CD4-positive, alpha-beta T cell (primary cell): Measurements from ENCODE around the gene PPP1R14C. TPM values are rescaled to one million over a fixed set of nuclear protein-coding genes. Genes with fewer than 3 reads are reported as not detected.
"Not testable (repeated sequence)": the region's sequence is repeated elsewhere in the genome, so short reads cannot be mapped to it uniquely, and the experiment has no call there.

Source experiments
- ATAC-seq: fragments of 200-7000 bp; cut with Tn5 transposase; one replicate; pipeline ENCODE4 v1.10.0; 2022; ENCODE audit warnings: mild to moderate bottlenecking; ENCODE audit not compliant: poor library complexity
- CTCF ChIA-PET: fragments of 350-600 bp; sonication (Branson Sonifier 250); formaldehyde crosslinking; loops from one replicate; lab custom pipeline; 2021; ENCODE audit warnings: antibody characterized with exemption, inconsistent platforms; lab: Charles Lee
- POLR2A ChIA-PET: fragments of 350-600 bp; sonication (Branson Sonifier 250); formaldehyde crosslinking; loops from one replicate; lab custom pipeline; 2021; ENCODE audit warnings: antibody characterized with exemption, inconsistent platforms; lab: Charles Lee
- DNase-seq, 14 experiments: peaks; one replicate each; pipeline ENCODE4 v3.0.0-alpha.2; 2013 to 2020; ENCODE audit warnings: mixed read lengths in 2 of 14
- H3K27ac ChIP-seq, 2 donors: one replicate each; pipeline versions ENCODE4 v1.5.1 to v1.7.0; 2013; ENCODE audit warnings: low read length in 2 of 2, low read depth in 1 of 2, mild to moderate bottlenecking in 1 of 2
- H3K27me3 ChIP-seq, 2 experiments: 1 replicate in 1 of 2; 2 replicates in 1 of 2; pipeline versions ENCODE4 v1.6.1 to v1.7.0; 2013; ENCODE audit warnings: low read length in 2 of 2, control low read depth in 1 of 2, mild to moderate bottlenecking in 1 of 2, moderate library complexity in 1 of 2; ENCODE audit not compliant: insufficient read depth in 2 of 2, control insufficient read depth in 1 of 2
- H3K36me3 ChIP-seq: one replicate; pipeline ENCODE4 v1.6.1; 2013; ENCODE audit warnings: low read length, control low read depth; ENCODE audit not compliant: insufficient read depth
- H3K4me1 ChIP-seq: one replicate; pipeline ENCODE4 v1.6.1; 2013; ENCODE audit warnings: low read length, control low read depth; ENCODE audit not compliant: insufficient read depth
- H3K4me3 ChIP-seq: one replicate; pipeline ENCODE4 v1.5.1; 2013; ENCODE audit warnings: mild to moderate bottlenecking, low read length, moderate library complexity
- H3K9me3 ChIP-seq, 2 experiments: 1 replicate in 1 of 2; 2 replicates in 1 of 2; pipeline versions ENCODE4 v1.6.1 to v1.7.0; 2013; ENCODE audit warnings: low read length in 2 of 2, mild to moderate bottlenecking in 2 of 2, control low read depth in 1 of 2, moderate library complexity in 1 of 2; ENCODE audit not compliant: control insufficient read depth in 1 of 2, insufficient read depth in 1 of 2
- H3K27ac Mint-ChIP-seq: one replicate; pipeline ENCODE4 v1.8.0; 2020; ENCODE audit warnings: mixed read lengths
- H3K27me3 Mint-ChIP-seq: one replicate; pipeline ENCODE4 v1.8.0; 2021; ENCODE audit warnings: mixed read lengths
- H3K36me3 Mint-ChIP-seq: one replicate; pipeline ENCODE4 v1.8.0; 2021; ENCODE audit warnings: low read depth, mixed read lengths
- H3K4me1 Mint-ChIP-seq: one replicate; pipeline ENCODE4 v1.8.0; 2021; ENCODE audit warnings: low read depth, mixed read lengths
- H3K4me3 Mint-ChIP-seq: one replicate; pipeline ENCODE4 v1.8.0; 2020; ENCODE audit warnings: mild to moderate bottlenecking, mixed read lengths
- H3K9me3 Mint-ChIP-seq: one replicate; pipeline ENCODE4 v1.8.0; 2020; ENCODE audit warnings: mixed read lengths
- intact Hi-C, 2 experiments: fragments of 100-400 bp; cut with DNase I in 1 of 2; cut with micrococcal nuclease in 1 of 2; formaldehyde crosslinking; loops; one replicate each; pipeline versions ENCODE4 v1.15.1 to v1.9.0; 2023 to 2025; cut with DNase I, micrococcal nuclease
- total RNA-seq, 174 experiments: library from RNA in 2 of 174; stranded (reverse) in 2 of 174; gene quantifications; one replicate each; pipeline ENCODE4 v1.2.3 and lab custom pipeline; 2021 to 2026
- TF ChIP-seq, protein P1 (sequence below): fragments of 200-600 bp; IDR thresholded peaks from one replicate; pipeline ENCODE4 v1.8.0; 2022; ENCODE audit warnings: antibody characterized with exemption, mild to moderate bottlenecking

Gene PPP1R14C
- total RNA-seq, 2 experiments from 2014 or later: not detected

DNA sequence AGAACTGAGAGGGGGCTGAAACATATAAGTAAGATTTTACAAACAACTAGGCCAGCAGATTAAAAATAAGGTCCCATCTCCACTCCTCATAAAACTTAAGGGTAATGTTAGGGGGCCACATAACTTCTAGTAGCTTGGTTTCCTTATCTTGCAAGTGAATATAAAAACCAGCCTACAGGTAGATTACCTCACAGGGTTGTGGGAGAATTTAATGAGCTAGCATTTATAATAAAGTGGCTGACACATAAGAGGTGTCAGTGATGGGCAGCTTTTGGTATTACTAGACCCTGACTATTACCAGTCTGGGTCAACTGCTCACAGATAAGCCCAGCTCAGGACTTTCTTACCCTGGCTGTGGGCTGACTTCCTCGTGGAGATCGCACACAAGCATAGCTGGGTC lies 9.2 kb upstream of the PPP1R14C start:
- TF ChIP-seq, protein P1, sequence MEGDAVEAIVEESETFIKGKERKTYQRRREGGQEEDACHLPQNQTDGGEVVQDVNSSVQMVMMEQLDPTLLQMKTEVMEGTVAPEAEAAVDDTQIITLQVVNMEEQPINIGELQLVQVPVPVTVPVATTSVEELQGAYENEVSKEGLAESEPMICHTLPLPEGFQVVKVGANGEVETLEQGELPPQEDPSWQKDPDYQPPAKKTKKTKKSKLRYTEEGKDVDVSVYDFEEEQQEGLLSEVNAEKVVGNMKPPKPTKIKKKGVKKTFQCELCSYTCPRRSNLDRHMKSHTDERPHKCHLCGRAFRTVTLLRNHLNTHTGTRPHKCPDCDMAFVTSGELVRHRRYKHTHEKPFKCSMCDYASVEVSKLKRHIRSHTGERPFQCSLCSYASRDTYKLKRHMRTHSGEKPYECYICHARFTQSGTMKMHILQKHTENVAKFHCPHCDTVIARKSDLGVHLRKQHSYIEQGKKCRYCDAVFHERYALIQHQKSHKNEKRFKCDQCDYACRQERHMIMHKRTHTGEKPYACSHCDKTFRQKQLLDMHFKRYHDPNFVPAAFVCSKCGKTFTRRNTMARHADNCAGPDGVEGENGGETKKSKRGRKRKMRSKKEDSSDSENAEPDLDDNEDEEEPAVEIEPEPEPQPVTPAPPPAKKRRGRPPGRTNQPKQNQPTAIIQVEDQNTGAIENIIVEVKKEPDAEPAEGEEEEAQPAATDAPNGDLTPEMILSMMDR: no peak
- Histone ChIP-seq H3K4me1 (no peaks in the 10 kb centered on the region), H3K36me3 (no peaks in the 10 kb centered on the region), H3K27me3 (peaks cover 0 to 11% of the 10 kb centered on the region in 2 experiments), H3K4me3 (no peak overlapping the region), H3K27ac (no peak overlapping the region), H3K9me3 (no peaks in the 10 kb centered on the region)
- intact Hi-C loops: no loop called here
- Mint-ChIP-seq H3K36me3 (no peaks in the 10 kb centered on the region), H3K4me3 (no peak overlapping the region), H3K4me1 (no peaks in the 10 kb centered on the region), H3K27me3 (peaks cover 25% of the 10 kb centered on the region), H3K9me3 (no peaks in the 10 kb centered on the region), H3K27ac (no peak overlapping the region)
- DNase-seq: no peak
- POLR2A ChIA-PET: no interaction called here
- CTCF ChIA-PET: no interaction called here
- ATAC-seq: no peak

DNA sequence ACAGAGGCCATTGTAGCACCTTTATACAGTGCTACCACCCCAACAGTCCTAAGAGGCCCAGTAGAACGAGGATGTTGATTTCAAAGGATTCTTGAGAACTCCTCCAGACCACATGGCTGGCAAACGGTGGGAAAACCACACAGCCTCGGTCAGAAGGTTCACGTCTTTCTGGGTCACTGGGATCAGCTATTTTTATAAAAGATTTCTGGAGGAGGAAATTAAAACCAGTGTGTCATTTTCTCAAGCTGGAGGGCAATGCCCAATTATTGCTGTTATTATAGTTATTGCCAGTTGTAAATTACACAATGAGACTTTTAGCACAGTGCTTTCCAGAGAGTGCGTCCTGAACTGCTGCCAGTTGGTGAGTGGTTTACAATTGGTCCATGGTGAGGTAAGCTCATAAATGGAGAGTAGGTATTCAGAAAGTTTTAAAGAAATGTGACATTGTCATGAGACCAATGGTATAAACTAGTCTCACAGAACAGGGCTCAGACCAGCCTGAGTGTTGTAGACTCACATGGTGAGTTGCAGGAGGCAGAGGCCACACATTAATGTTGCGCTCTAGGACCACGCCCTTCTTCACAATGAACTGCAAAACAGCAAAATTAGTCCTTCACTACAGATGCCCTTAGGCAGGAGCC lies 8.4 kb upstream of the PPP1R14C start:
- Mint-ChIP-seq H3K27me3 (peaks cover 29% of the 10 kb centered on the region), H3K4me3 (no peak overlapping the region), H3K9me3 (no peaks in the 10 kb centered on the region), H3K36me3 (no peaks in the 10 kb centered on the region), H3K4me1 (no peaks in the 10 kb centered on the region), H3K27ac (no peak overlapping the region)
- POLR2A ChIA-PET: no interaction called here
- H3K27ac ChIP-seq: no peak overlapping the region
- no peak overlapping the region for H3K4me3 ChIP-seq
- peaks cover 6 to 11% of the 10 kb centered on the region in 2 experiments for H3K27me3 ChIP-seq
- TF ChIP-seq, protein P1: no peak
- CTCF ChIA-PET: no interaction called here
- intact Hi-C loops: no loop called here
- H3K4me1 ChIP-seq: no peaks in the 10 kb centered on the region
- H3K36me3 ChIP-seq: no peaks in the 10 kb centered on the region
- H3K9me3 ChIP-seq: no peaks in the 10 kb centered on the region
- ATAC-seq (no peak), DNase-seq (no peak)

DNA sequence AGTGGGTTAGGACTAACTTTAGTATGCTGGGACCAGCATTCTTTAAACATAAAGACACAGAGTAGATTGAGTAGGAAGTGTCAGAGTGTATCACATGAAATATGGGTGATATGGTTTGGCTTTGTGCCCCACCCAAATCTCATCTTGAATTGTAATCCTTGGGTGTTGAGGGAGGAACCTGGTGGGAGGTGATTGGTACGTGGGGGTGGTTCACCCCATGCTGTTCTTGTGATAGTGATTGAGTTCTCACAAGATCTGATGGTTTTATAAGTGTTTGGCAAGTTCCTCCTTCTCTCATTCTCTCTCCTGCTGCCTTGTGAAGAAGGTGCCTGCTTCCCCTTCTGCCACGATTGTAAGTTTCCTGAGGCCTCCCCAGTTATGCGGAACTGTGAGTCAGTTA lies 5.1 kb upstream of the PPP1R14C start:
- peaks cover 18 to 35% of the 10 kb centered on the region in 2 experiments for H3K27me3 ChIP-seq
- H3K4me3 Mint-ChIP-seq, H3K36me3 Mint-ChIP-seq, H3K4me1 ChIP-seq, H3K36me3 ChIP-seq, H3K4me3 ChIP-seq, H3K9me3 ChIP-seq, H3K27ac Mint-ChIP-seq, H3K4me1 Mint-ChIP-seq, CTCF ChIA-PET, H3K27ac ChIP-seq, H3K9me3 Mint-ChIP-seq, DNase-seq, intact Hi-C loops, POLR2A ChIA-PET, ATAC-seq: not testable (repeated sequence)
- peaks cover 60% of the 10 kb centered on the region for H3K27me3 Mint-ChIP-seq

DNA sequence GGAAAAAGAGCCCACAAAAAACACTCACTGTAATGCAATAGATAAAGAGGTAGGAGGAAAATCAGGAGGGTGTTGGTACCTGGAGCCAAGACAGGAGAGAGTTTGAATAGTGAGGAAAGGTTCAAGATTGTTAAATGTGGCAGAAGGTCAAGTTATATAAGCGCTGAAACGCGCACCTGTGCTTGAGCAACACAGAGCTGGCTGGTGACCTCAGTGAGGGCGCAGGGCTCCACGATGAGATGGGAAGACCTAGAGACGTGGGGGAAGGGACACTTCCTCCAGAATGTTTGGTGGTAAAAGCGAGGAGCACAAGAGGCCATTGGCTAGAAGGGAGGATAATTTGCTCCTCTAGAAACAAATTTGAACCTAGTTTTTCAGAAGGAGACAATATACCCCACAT lies 4.2 kb upstream of the PPP1R14C start:
- H3K36me3 Mint-ChIP-seq: no peaks in the 10 kb centered on the region
- no peak overlapping the region for H3K4me3 Mint-ChIP-seq
- DNase-seq (no peak), ATAC-seq (no peak)
- H3K27ac Mint-ChIP-seq: no peak overlapping the region
- Histone ChIP-seq H3K4me1 (peaks cover 12% of the 10 kb centered on the region), H3K4me3 (no peak overlapping the region), H3K27me3 (peaks cover 20 to 40% of the 10 kb centered on the region in 2 experiments), H3K27ac (no peak overlapping the region), H3K9me3 (peaks cover 0 to 8% of the 10 kb centered on the region in 2 experiments), H3K36me3 (no peaks in the 10 kb centered on the region)
- peaks cover 60% of the 10 kb centered on the region for H3K27me3 Mint-ChIP-seq
- intact Hi-C loops: no loop called here
- H3K4me1 Mint-ChIP-seq: peaks cover 5% of the 10 kb centered on the region
- POLR2A ChIA-PET: no interaction called here
- CTCF ChIA-PET: interaction anchor here (0.6 kb wide), 1 partner anchor 10 kb away, joined by 3 read pairs; no protein-coding TSS in a partner anchor
- H3K9me3 Mint-ChIP-seq: no peaks in the 10 kb centered on the region
- TF ChIP-seq, protein P1: no peak
